SU-DHL-6 (cell line): Measurements from ENCODE around the gene HERC5.

Source experiments
- H2AFZ ChIP-seq: fragments of 200-600 bp; sonication (generic); 2 replicates; pipeline ENCODE4 v1.6.1; 2014; ENCODE audit warnings: low read depth, mild to moderate bottlenecking, moderate library complexity, mixed read lengths, antibody characterized with exemption, low read length; ENCODE audit not compliant: severe bottlenecking
- H3F3A ChIP-seq: fragments of 200-600 bp; shearing (Covaris generic); 2 replicates; pipeline ENCODE4 v1.6.0; 2016; ENCODE audit warnings: antibody characterized with exemption, mild to moderate bottlenecking; ENCODE audit not compliant: insufficient read depth
- H3K27ac ChIP-seq: fragments of 200-600 bp; sonication (generic); 2 replicates; pipeline ENCODE4 v1.5.1; 2016; ENCODE audit warnings: low read depth, mild to moderate bottlenecking, low read length, moderate library complexity, mixed read lengths
- H3K27me3 ChIP-seq: fragments of 200-600 bp; sonication (generic), shearing (Covaris generic); 2 replicates; pipeline ENCODE4 v1.6.0; 2014; ENCODE audit warnings: mild to moderate bottlenecking, low read length
- H3K36me3 ChIP-seq: fragments of 200-600 bp; sonication (generic); 2 replicates; pipeline ENCODE4 v1.6.1; 2014; ENCODE audit warnings: mild to moderate bottlenecking, low read length, mixed read lengths
- H3K4me2 ChIP-seq: fragments of 300-600, 200-600 bp; shearing (Covaris generic), sonication (generic); 2 replicates; pipeline ENCODE4 v1.6.0; 2014; ENCODE audit warnings: low read length, low read depth, mild to moderate bottlenecking; ENCODE audit not compliant: poor library complexity, severe bottlenecking
- H3K4me3 ChIP-seq: fragments of 200-600 bp; sonication (generic); 2 replicates; pipeline ENCODE4 v1.5.1; 2014; ENCODE audit warnings: antibody characterized with exemption, low read length, mild to moderate bottlenecking, mixed read lengths; ENCODE audit not compliant: insufficient read depth, poor library complexity, severe bottlenecking
- H3K79me2 ChIP-seq: fragments of 200-600 bp; sonication (generic); 2 replicates; pipeline ENCODE4 v1.6.1; 2014; ENCODE audit warnings: mild to moderate bottlenecking, low read length, moderate library complexity; ENCODE audit not compliant: insufficient read depth
- H3K9ac ChIP-seq: fragments of 200-600 bp; sonication (generic); 2 replicates; pipeline ENCODE4 v1.7.0; 2014; ENCODE audit warnings: mild to moderate bottlenecking, low read length
- H3K9me2 ChIP-seq: fragments of 200-600 bp; sonication (generic); replicated peaks from 2 replicates; pipeline ENCODE4 v1.6.1; 2014; ENCODE audit warnings: low read length; ENCODE audit not compliant: insufficient read depth
- H3K9me3 ChIP-seq: fragments of 200-600 bp; sonication (generic); 2 replicates; pipeline ENCODE4 v1.6.1; 2014; ENCODE audit warnings: low read length, mixed read lengths; ENCODE audit not compliant: insufficient read depth
- H4K20me1 ChIP-seq: fragments of 200-600 bp; sonication (generic); 2 replicates; pipeline ENCODE4 v1.6.1; 2014; ENCODE audit warnings: low read depth, mild to moderate bottlenecking, antibody characterized with exemption, low read length, moderate library complexity, mixed read lengths
- CTCF ChIP-seq: fragments of 200-600 bp; sonication (generic); IDR thresholded peaks from one replicate; pipeline ENCODE4 v1.5.1; 2017; ENCODE audit warnings: antibody characterized with exemption, mild to moderate bottlenecking, low read length, moderate library complexity; ENCODE audit not compliant: insufficient read depth, poor library complexity, severe bottlenecking
- EZH2phosphoT487 ChIP-seq: fragments of 200-600 bp; sonication (generic), shearing (Covaris generic); conservative IDR thresholded peaks from 2 replicates; pipeline ENCODE4 v1.6.1; 2018; ENCODE audit warnings: mild to moderate bottlenecking, antibody characterized with exemption, low read length, moderate library complexity, mixed read lengths

The HERC5 gene

GRCh38 chr4:88456670-88457306 is at the start of gene HERC5:
Gene HERC5 (plus strand): TSS chr4:88457119. CDS start chr4:88457270, 151 bp downstream.
- H3K9me3 ChIP-seq: no peaks in the 10 kb centered on the region
- no peaks in the 10 kb centered on the region for H3F3A ChIP-seq
- H3K27me3 ChIP-seq: no peaks in the 10 kb centered on the region
- H3K79me2 ChIP-seq: no peaks in the 10 kb centered on the region
- TF ChIP-seq CTCF: no peak
- TF ChIP-seq EZH2phosphoT487: no peak
- H3K9me2 ChIP-seq: no peaks in the 10 kb centered on the region
- no peak within 1 kb of the TSS for H2AFZ ChIP-seq
- no peaks in the 10 kb centered on the region for H3K36me3 ChIP-seq
- no peak within 1 kb of the TSS for H3K9ac ChIP-seq
- no peaks in the 10 kb centered on the region for H4K20me1 ChIP-seq
- no peak within 1 kb of the TSS for H3K4me3 ChIP-seq
- no peak within 1 kb of the TSS for H3K4me2 ChIP-seq
- no peak within 1 kb of the TSS for H3K27ac ChIP-seq

GRCh38 chr4:88409206-88409605 is 47.7 kb upstream of the HERC5 start:
- Histone ChIP-seq H3K27ac (no peak overlapping the region), H3K36me3 (no peaks in the 10 kb centered on the region), H3K4me3 (no peak overlapping the region), H3K4me2 (no peak overlapping the region), H3K9me2 (no peaks in the 10 kb centered on the region), H3K9ac (no peak overlapping the region), H3K9me3 (no peaks in the 10 kb centered on the region), H3K27me3 (no peaks in the 10 kb centered on the region), H3F3A (no peaks in the 10 kb centered on the region), H4K20me1 (no peaks in the 10 kb centered on the region), H3K79me2 (no peaks in the 10 kb centered on the region), H2AFZ (no peak overlapping the region)
- TF ChIP-seq EZH2phosphoT487 (no peak), CTCF (no peak)

- H3K27ac ChIP-seq: no peak overlapping the region
- no peaks in the 10 kb centered on the region for H3K9me3 ChIP-seq
- no peaks in the 10 kb centered on the region for H4K20me1 ChIP-seq
- no peaks in the 10 kb centered on the region for H3K79me2 ChIP-seq
- H3K36me3 ChIP-seq: no peaks in the 10 kb centered on the region
- H3K9me2 ChIP-seq: no peaks in the 10 kb centered on the region
- H3K4me2 ChIP-seq: no peak overlapping the region
- TF ChIP-seq CTCF (no peak), EZH2phosphoT487 (no peak)
- no peak overlapping the region for H3K9ac ChIP-seq
- no peak overlapping the region for H3K4me3 ChIP-seq
- H3F3A ChIP-seq: no peaks in the 10 kb centered on the region
- no peak overlapping the region for H2AFZ ChIP-seq
- no peaks in the 10 kb centered on the region for H3K27me3 ChIP-seq
Measured at GRCh38 chr4:88409789-88410188, 47.1 kb upstream of the HERC5 start.
